Measurements from ENCODE around the gene WDR20. TPM values are rescaled to one million over a fixed set of nuclear protein-coding genes. Genes with fewer than 3 reads are reported as not detected.
"Not testable (repeated sequence)": the region's sequence is repeated elsewhere in the genome, so short reads cannot be mapped to it uniquely, and the experiment has no call there.

WDR20 gene
- total RNA-seq, 1 experiment from 2014 or later, result 23.8 TPM

- POLR2A ChIA-PET, result interaction anchor here (0.6 to 2.4 kb wide), 9 partner anchors 8 to 177 kb away, joined by 3 to 13 read pairs (median 3); partner anchors contain the start of gene WDR20
- intact Hi-C loops (cut with micrococcal nuclease), result no loop called here
- Mint-ChIP-seq H3K4me1 (ENCODE audit: insufficient read depth, unreplicated experiment) (peaks cover 13% of the 10 kb centered on the region), H3K27ac (ENCODE audit: low read depth, unreplicated experiment) (no peak overlapping the region), H3K36me3 (ENCODE audit: insufficient read depth, unreplicated experiment) (no peaks in the 10 kb centered on the region), H3K9me3 (ENCODE audit: unreplicated experiment) (no peaks in the 10 kb centered on the region), H3K4me3 (ENCODE audit: unreplicated experiment) (no peak overlapping the region), H3K27me3 (ENCODE audit: insufficient read depth, unreplicated experiment) (no peaks in the 10 kb centered on the region)
- BruUV-seq (replicated peaks), result no TSS peak
- peak; percentile 38 for DNase-seq (ENCODE audit: unreplicated experiment)
- no peak for TF ChIP-seq CTCF (IDR thresholded peaks at IDR 0.05; ENCODE audit: unreplicated experiment)
- CTCF ChIA-PET, result interaction anchor here (0.5 to 0.7 kb wide), 2 partner anchors 114 to 388 kb away, joined by 3 to 4 read pairs; no protein-coding TSS in a partner anchor
Observed at GRCh38 chr14:102125546-102125945, 14.2 kb upstream of the WDR20 start.

GRCh38 chr14:102126807-102127455 is 12.8 kb upstream of the WDR20 start:
- Mint-ChIP-seq H3K9me3 (ENCODE audit: unreplicated experiment) (no peaks in the 10 kb centered on the region), H3K27me3 (ENCODE audit: insufficient read depth, unreplicated experiment) (no peaks in the 10 kb centered on the region), H3K4me1 (ENCODE audit: insufficient read depth, unreplicated experiment) (peaks cover 13% of the 10 kb centered on the region), H3K27ac (ENCODE audit: low read depth, unreplicated experiment) (no peak overlapping the region), H3K4me3 (ENCODE audit: unreplicated experiment) (no peak overlapping the region), H3K36me3 (ENCODE audit: insufficient read depth, unreplicated experiment) (peaks cover 4% of the 10 kb centered on the region)
- no peak for DNase-seq (ENCODE audit: unreplicated experiment)
- POLR2A ChIA-PET, result interaction anchor here (0.6 to 2.0 kb wide), 6 partner anchors 13 to 179 kb away, joined by 3 to 5 read pairs (median 3); no protein-coding TSS in a partner anchor
- TF ChIP-seq CTCF (IDR thresholded peaks at IDR 0.05; ENCODE audit: unreplicated experiment), result no peak
- CTCF ChIA-PET, result interaction anchor here (0.9 to 1.1 kb wide), 2 partner anchors 15 to 31 kb away, joined by 3 read pairs; no protein-coding TSS in a partner anchor
- BruUV-seq (replicated peaks), result no TSS peak
- intact Hi-C loops (cut with micrococcal nuclease), result no loop called here

- TF ChIP-seq CTCF (IDR thresholded peaks at IDR 0.05; ENCODE audit: unreplicated experiment), result no peak
- BruUV-seq (replicated peaks), result no TSS peak
- intact Hi-C loops (cut with micrococcal nuclease), result no loop called here
- Mint-ChIP-seq H3K27me3 (ENCODE audit: insufficient read depth, unreplicated experiment) (no peaks in the 10 kb centered on the region), H3K4me3 (ENCODE audit: unreplicated experiment) (no peak overlapping the region), H3K9me3 (ENCODE audit: unreplicated experiment) (no peaks in the 10 kb centered on the region), H3K4me1 (ENCODE audit: insufficient read depth, unreplicated experiment) (no peaks in the 10 kb centered on the region), H3K36me3 (ENCODE audit: insufficient read depth, unreplicated experiment) (peaks cover 20% of the 10 kb centered on the region), H3K27ac (ENCODE audit: low read depth, unreplicated experiment) (no peak overlapping the region)
- no peak for DNase-seq (ENCODE audit: unreplicated experiment)
- POLR2A ChIA-PET, result no interaction called here
- CTCF ChIA-PET, result no interaction called here
Observed at GRCh38 chr14:102131741-102132140, 8.0 kb upstream of the WDR20 start.

- intact Hi-C loops (cut with micrococcal nuclease); H3K4me3 Mint-ChIP-seq (ENCODE audit: unreplicated experiment); H3K9me3 Mint-ChIP-seq (ENCODE audit: unreplicated experiment); H3K27ac Mint-ChIP-seq (ENCODE audit: low read depth, unreplicated experiment); DNase-seq (ENCODE audit: unreplicated experiment); H3K4me1 Mint-ChIP-seq (ENCODE audit: insufficient read depth, unreplicated experiment); BruUV-seq (replicated peaks); H3K27me3 Mint-ChIP-seq (ENCODE audit: insufficient read depth, unreplicated experiment): not testable (repeated sequence)
- ChIA-PET CTCF (interaction anchor here (0.7 kb wide), 1 partner anchor 46 kb away, joined by 5 read pairs; no protein-coding TSS in a partner anchor), POLR2A (interaction anchor here (0.7 kb wide), 1 partner anchor 8 kb away, joined by 3 read pairs; no protein-coding TSS in a partner anchor)
- peaks cover 20% of the 10 kb centered on the region for H3K36me3 Mint-ChIP-seq (ENCODE audit: insufficient read depth, unreplicated experiment)
Observed at GRCh38 chr14:102134021-102134420, 5.7 kb upstream of the WDR20 start.

- H3K4me3 Mint-ChIP-seq (ENCODE audit: unreplicated experiment); H3K4me1 Mint-ChIP-seq (ENCODE audit: insufficient read depth, unreplicated experiment); H3K27ac Mint-ChIP-seq (ENCODE audit: low read depth, unreplicated experiment); H3K9me3 Mint-ChIP-seq (ENCODE audit: unreplicated experiment); CTCF ChIA-PET; H3K27me3 Mint-ChIP-seq (ENCODE audit: insufficient read depth, unreplicated experiment); intact Hi-C loops (cut with micrococcal nuclease); POLR2A ChIA-PET; DNase-seq (ENCODE audit: unreplicated experiment); BruUV-seq (replicated peaks): not testable (repeated sequence)
- peaks cover 20% of the 10 kb centered on the region for H3K36me3 Mint-ChIP-seq (ENCODE audit: insufficient read depth, unreplicated experiment)
Observed at GRCh38 chr14:102134719-102135118, 5.0 kb upstream of the WDR20 start.

- H3K9me3 Mint-ChIP-seq (ENCODE audit: unreplicated experiment); H3K4me3 Mint-ChIP-seq (ENCODE audit: unreplicated experiment); CTCF ChIA-PET; H3K4me1 Mint-ChIP-seq (ENCODE audit: insufficient read depth, unreplicated experiment); intact Hi-C loops (cut with micrococcal nuclease); DNase-seq (ENCODE audit: unreplicated experiment); BruUV-seq (replicated peaks); H3K27me3 Mint-ChIP-seq (ENCODE audit: insufficient read depth, unreplicated experiment); POLR2A ChIA-PET; H3K27ac Mint-ChIP-seq (ENCODE audit: low read depth, unreplicated experiment): not testable (repeated sequence)
- H3K36me3 Mint-ChIP-seq (ENCODE audit: insufficient read depth, unreplicated experiment), result peaks cover 24% of the 10 kb centered on the region
Observed at GRCh38 chr14:102135456-102135855, 4.2 kb upstream of the WDR20 start.

Measured in MCF 10A (cell line).